ENCODE measurements around the gene CORO6. TPM values are rescaled to one million over a fixed set of nuclear protein-coding genes. Genes with fewer than 3 reads are reported as not detected.

The CORO6 gene
- total and polyA plus RNA-seq, 4 donors, result 0.23 to 3.0 (median 0.59) TPM

GRCh38 chr17:29608986-29609385, 13.7 kb downstream of the CORO6 start:
- H3K9me3 ChIP-seq (ENCODE audit: control insufficient read depth in 4 of 4, low read length in 3 of 4), result no peaks in the 10 kb centered on the region
- DNase-seq (ENCODE audit: low spot score), result no peak
- no peak overlapping the region for H3K27ac ChIP-seq (ENCODE audit: low read depth in 1 of 2, low read length in 2 of 2)
- no peaks in the 10 kb centered on the region for H3K36me3 ChIP-seq (ENCODE audit: control insufficient read depth in 4 of 4, insufficient read depth in 3 of 4, low read depth in 1 of 4, low read length in 3 of 4)
- peaks cover 0 to 2% (median 0%) of the 10 kb centered on the region in 4 donors for H3K27me3 ChIP-seq (ENCODE audit: control insufficient read depth in 4 of 4, insufficient read depth in 4 of 4, low read length in 3 of 4)
- no peak for TF ChIP-seq NR2F2 (IDR thresholded peaks at IDR 0.05)
- H3K9ac ChIP-seq (ENCODE audit: low read depth in 1 of 2, low read length in 2 of 2), result no peak overlapping the region
- no peak overlapping the region for H3K4me3 ChIP-seq (ENCODE audit: low read depth in 1 of 3, low read length in 3 of 3)
- 92% methylated on average over 15 of the region's 15 CpGs for WGBS
- peaks cover 6 to 12% (median 10%) of the 10 kb centered on the region in 4 donors for H3K4me1 ChIP-seq (ENCODE audit: control insufficient read depth in 4 of 4, insufficient read depth in 4 of 4, low read length in 3 of 4)

GRCh38 chr17:29607557-29608195, 15.0 kb downstream of the CORO6 start:
- TF ChIP-seq YY1 (IDR thresholded peaks at IDR 0.05) (no peak), HNF4A (conservative IDR thresholded peaks at IDR 0.05) (no peak), SP1 (IDR thresholded peaks at IDR 0.05) (no peak), ATF3 (IDR thresholded peaks at IDR 0.05) (no peak), EGR1 (IDR thresholded peaks at IDR 0.05; ENCODE audit: low read depth in 2 of 2) (no peak), NR2F2 (IDR thresholded peaks at IDR 0.05) (no peak), TAF1 (conservative IDR thresholded peaks at IDR 0.05) (no peak), FOXA2 (IDR thresholded peaks at IDR 0.05) (no peak), CTCF (IDR thresholded peaks at IDR 0.05; ENCODE audit: low read depth, low read length, missing input control) (no peak), RXRA (IDR thresholded peaks at IDR 0.05) (no peak), GABPA (IDR thresholded peaks at IDR 0.05 in 1 of 2, conservative IDR thresholded peaks at IDR 0.05 in 1 of 2) (no peak), MAX (IDR thresholded peaks at IDR 0.05) (no peak), REST (IDR thresholded peaks at IDR 0.05) (no peak), JUND (IDR thresholded peaks at IDR 0.05) (no peak), ZBTB33 (IDR thresholded peaks at IDR 0.05) (no peak), HNF4G (IDR thresholded peaks at IDR 0.05) (no peak)
- DNase-seq (ENCODE audit: low spot score), result no peak
- no peaks in the 10 kb centered on the region for H3K4me1 ChIP-seq (ENCODE audit: control insufficient read depth in 4 of 4, insufficient read depth in 4 of 4, low read length in 3 of 4)
- no peak overlapping the region for H3K4me3 ChIP-seq (ENCODE audit: low read depth in 1 of 3, low read length in 3 of 3)
- 90% methylated on average over 29 of the region's 29 CpGs for WGBS
- no peaks in the 10 kb centered on the region for H3K9me3 ChIP-seq (ENCODE audit: control insufficient read depth in 4 of 4, low read length in 3 of 4)
- H3K27me3 ChIP-seq (ENCODE audit: control insufficient read depth in 4 of 4, insufficient read depth in 4 of 4, low read length in 3 of 4), result no peaks in the 10 kb centered on the region
- H3K36me3 ChIP-seq (ENCODE audit: control insufficient read depth in 4 of 4, insufficient read depth in 3 of 4, low read depth in 1 of 4, low read length in 3 of 4), result no peaks in the 10 kb centered on the region
- no peak overlapping the region for H3K27ac ChIP-seq (ENCODE audit: low read depth in 1 of 2, low read length in 2 of 2)
- no peak overlapping the region for H3K9ac ChIP-seq (ENCODE audit: low read depth in 1 of 2, low read length in 2 of 2)
